ENCODE results near the gene LCE3C. TPM values are rescaled to one million over a fixed set of nuclear protein-coding genes. Genes with fewer than 3 reads are reported as not detected.

Gene LCE3C
- total RNA-seq, 2 donors from 2014 or later: not detected

Other genes with a start within 250 kb of the LCE3C start
- gene FLG2, start 240.2 kb upstream of the LCE3C start, total RNA-seq: not detected
- gene CRNN, start 186.0 kb upstream of the LCE3C start, total RNA-seq: not detected
- not detected for gene LCE5A, start 89.4 kb upstream of the LCE3C start, total RNA-seq
- not detected for gene CRCT1, start 85.8 kb upstream of the LCE3C start, total RNA-seq
- not detected for gene LCE3E, start 33.5 kb upstream of the LCE3C start, total RNA-seq
- gene LCE3D, start 19.7 kb upstream of the LCE3C start, total RNA-seq: not detected
- gene LCE3B, start 13.6 kb downstream of the LCE3C start, total RNA-seq: not detected
- not detected for gene LCE3A, start 22.9 kb downstream of the LCE3C start, total RNA-seq
- not detected for gene LCE2D, start 63.1 kb downstream of the LCE3C start, total RNA-seq
- gene LCE2C, start 75.0 kb downstream of the LCE3C start, total RNA-seq: not detected
- gene LCE2B, start 85.9 kb downstream of the LCE3C start, total RNA-seq: not detected
- gene LCE2A, start 98.1 kb downstream of the LCE3C start, total RNA-seq: not detected
- gene LCE4A, start 107.9 kb downstream of the LCE3C start, total RNA-seq: not detected
- gene KPRP, start 157.8 kb downstream of the LCE3C start, total RNA-seq: not detected
- gene LCE1F, start 174.9 kb downstream of the LCE3C start, total RNA-seq: not detected
- gene LCE1E, start 186.0 kb downstream of the LCE3C start, total RNA-seq: not detected
- gene LCE1D, start 196.5 kb downstream of the LCE3C start, total RNA-seq: not detected
- gene LCE1C, start 206.4 kb downstream of the LCE3C start, total RNA-seq: not detected
- gene LCE1B, start 211.7 kb downstream of the LCE3C start, total RNA-seq: not detected
- not detected for gene LCE1A, start 227.2 kb downstream of the LCE3C start, total RNA-seq
- not detected for gene LCE6A, start 242.6 kb downstream of the LCE3C start, total RNA-seq